Caco-2 (cell line): ENCODE data around the gene VAV2. TPM values are rescaled to one million over a fixed set of nuclear protein-coding genes. Genes with fewer than 3 reads are reported as not detected.

ENCODE experiments used
- BruUV-seq: library from RNA; stranded (reverse); fragments of 400-500 nt; replicated peaks from 2 replicates; lab custom pipeline; 2021; lab: Mats Ljungman, UMichigan
- CTCF ChIA-PET: fragments of 300-600 bp; sonication (Branson Sonifier 250); formaldehyde crosslinking; loops from one replicate; lab custom pipeline; 2022; ENCODE audit warnings: antibody characterized with exemption; lab: Charles Lee
- POLR2A ChIA-PET: fragments of 300-600 bp; sonication (Branson Sonifier 250); formaldehyde crosslinking; loops from one replicate; lab custom pipeline; 2022; ENCODE audit warnings: antibody characterized with exemption; lab: Charles Lee
- DNase-seq, 2 experiments: peaks; one replicate each; pipeline versions ENCODE4 v3.0.0 to v3.0.0-alpha.2; 2020 to 2022
- H3K27me3 ChIP-seq: replicated peaks from 2 replicates; pipeline ENCODE4 v1.6.0; 2011; ENCODE audit warnings: low read length; ENCODE audit not compliant: control insufficient read depth, insufficient read depth
- H3K36me3 ChIP-seq: 2 replicates; pipeline ENCODE4 v1.5.1; 2011; ENCODE audit warnings: low read length; ENCODE audit not compliant: control insufficient read depth, insufficient read depth
- H3K4me1 ChIP-seq: fragments of 250-450 bp; sonication (Bioruptor Pico); 2 replicates; pipeline ENCODE4 v1.5.1; 2020; ENCODE audit warnings: mild to moderate bottlenecking
- H3K4me3 ChIP-seq: 2 replicates; pipeline ENCODE4 v1.5.1; 2011; ENCODE audit warnings: low read depth, mild to moderate bottlenecking, control low read depth, low read length
- H3K9me3 ChIP-seq: fragments of 250-450 bp; sonication (Bioruptor Pico); 2 replicates; pipeline ENCODE4 v1.5.1; 2020; ENCODE audit warnings: mild to moderate bottlenecking, moderate library complexity
- H3K27ac Mint-ChIP-seq: one replicate; pipeline ENCODE4 v1.8.0; 2022; ENCODE audit warnings: mixed read lengths; ENCODE audit not compliant: unreplicated experiment
- H3K27me3 Mint-ChIP-seq: one replicate; pipeline ENCODE4 v1.8.0; 2022; ENCODE audit warnings: mixed read lengths; ENCODE audit not compliant: insufficient read depth, unreplicated experiment
- H3K36me3 Mint-ChIP-seq: one replicate; pipeline ENCODE4 v1.8.0; 2022; ENCODE audit warnings: mild to moderate bottlenecking, mixed read lengths; ENCODE audit not compliant: insufficient read depth, unreplicated experiment
- H3K4me1 Mint-ChIP-seq: one replicate; pipeline ENCODE4 v1.8.0; 2022; ENCODE audit warnings: low read depth, mixed read lengths; ENCODE audit not compliant: unreplicated experiment
- H3K4me3 Mint-ChIP-seq: one replicate; pipeline ENCODE4 v1.8.0; 2022; ENCODE audit warnings: mild to moderate bottlenecking, moderate library complexity, mixed read lengths; ENCODE audit not compliant: unreplicated experiment
- H3K9me3 Mint-ChIP-seq: one replicate; pipeline ENCODE4 v1.8.0; 2022; ENCODE audit warnings: mixed read lengths; ENCODE audit not compliant: unreplicated experiment
- CTCF ChIP-seq, 2 experiments: fragments of 200-600 bp in 1 of 2; IDR thresholded peaks; 1 replicate in 1 of 2; 2 replicates in 1 of 2; pipeline versions ENCODE4 v1.5.1 to v1.8.0; 2011 to 2022; ENCODE audit warnings: antibody characterized with exemption in 1 of 2, control low read depth in 1 of 2, inconsistent platforms in 1 of 2, low read depth in 1 of 2, low read length in 1 of 2, mild to moderate bottlenecking in 1 of 2, moderate library complexity in 1 of 2; ENCODE audit not compliant: insufficient read depth in 1 of 2, severe bottlenecking in 1 of 2, unreplicated experiment in 1 of 2
- intact Hi-C: fragments of 100-400 bp; cut with micrococcal nuclease; formaldehyde crosslinking; loops from one replicate; pipeline ENCODE4 v1.10.0; 2022; ENCODE audit not compliant: unreplicated experiment
- total RNA-seq: library from RNA; stranded (reverse); gene quantifications from 2 replicates; pipeline ENCODE4 v1.2.3, GENCODE V29; 2022

VAV2 gene
- total RNA-seq, 1 experiment from 2014 or later, result 55.3 TPM

- intact Hi-C loops, result no loop called here
- no peaks in the 10 kb centered on the region for H3K9me3 Mint-ChIP-seq
- POLR2A ChIA-PET, result no interaction called here
Measured at GRCh38 chr9:133953976-133954709, 38.0 kb downstream of the VAV2 start.

GRCh38 chr9:133953621-133953975, 38.5 kb downstream of the VAV2 start:
- H3K27me3 ChIP-seq, result no peaks in the 10 kb centered on the region
- CTCF ChIA-PET, result no interaction called here

More at GRCh38 chr9:133953976-133954709, 38.0 kb downstream of the VAV2 start:
- Histone ChIP-seq H3K27me3 (no peaks in the 10 kb centered on the region), H3K9me3 (no peaks in the 10 kb centered on the region), H3K4me1 (0 out of 2 replicates have a peak, but pooled peaks cover 5% of the 10 kb centered on the region), H3K4me3 (no peak overlapping the region), H3K36me3 (no peaks in the 10 kb centered on the region; the same call in 1 of the 2 replicates)
- CTCF ChIA-PET, result no interaction called here
- no TSS peak for BruUV-seq
- Mint-ChIP-seq H3K4me1 (peaks cover 6% of the 10 kb centered on the region), H3K36me3 (peaks cover 7% of the 10 kb centered on the region), H3K4me3 (no peak overlapping the region), H3K27me3 (no peaks in the 10 kb centered on the region), H3K27ac (no peak overlapping the region)
- DNase-seq, result no peak
- TF ChIP-seq CTCF (IDR thresholded peaks at IDR 0.05; ENCODE audit: insufficient read depth in 1 of 2, low read depth in 1 of 2, low read length in 1 of 2, severe bottlenecking in 1 of 2, unreplicated experiment in 1 of 2), result no peak

More at GRCh38 chr9:133953621-133953975, 38.5 kb downstream of the VAV2 start:
- intact Hi-C loops, result no loop called here
- no peak overlapping the region for H3K27ac Mint-ChIP-seq
- 0 out of 2 replicates have a peak, but pooled peaks cover 1% of the 10 kb centered on the region for H3K4me1 ChIP-seq
- H3K4me1 Mint-ChIP-seq, result peaks cover 4% of the 10 kb centered on the region
- no peaks in the 10 kb centered on the region for H3K9me3 Mint-ChIP-seq
- H3K4me3 Mint-ChIP-seq, result no peak overlapping the region
- no peaks in the 10 kb centered on the region for H3K27me3 Mint-ChIP-seq
- H3K36me3 Mint-ChIP-seq, result peaks cover 6% of the 10 kb centered on the region
- DNase-seq, result no peak
- H3K36me3 ChIP-seq, result no peaks in the 10 kb centered on the region; the same call in 1 of the 2 replicates
- POLR2A ChIA-PET, result no interaction called here
- BruUV-seq, result no TSS peak
- no peaks in the 10 kb centered on the region for H3K9me3 ChIP-seq
- no peak overlapping the region for H3K4me3 ChIP-seq
- TF ChIP-seq CTCF (IDR thresholded peaks at IDR 0.05; ENCODE audit: insufficient read depth in 1 of 2, low read depth in 1 of 2, low read length in 1 of 2, severe bottlenecking in 1 of 2, unreplicated experiment in 1 of 2), result no peak
